HG03103 (cell line): Measurements from ENCODE around the gene TMEM183A.

ENCODE experiments used
- ATAC-seq: cut with Tn5 transposase; IDR thresholded peaks from one replicate; pipeline ENCODE4 v1.9.1; 2021; ENCODE audit warnings: low read depth; ENCODE audit not compliant: unreplicated experiment

TMEM183A gene

DNA sequence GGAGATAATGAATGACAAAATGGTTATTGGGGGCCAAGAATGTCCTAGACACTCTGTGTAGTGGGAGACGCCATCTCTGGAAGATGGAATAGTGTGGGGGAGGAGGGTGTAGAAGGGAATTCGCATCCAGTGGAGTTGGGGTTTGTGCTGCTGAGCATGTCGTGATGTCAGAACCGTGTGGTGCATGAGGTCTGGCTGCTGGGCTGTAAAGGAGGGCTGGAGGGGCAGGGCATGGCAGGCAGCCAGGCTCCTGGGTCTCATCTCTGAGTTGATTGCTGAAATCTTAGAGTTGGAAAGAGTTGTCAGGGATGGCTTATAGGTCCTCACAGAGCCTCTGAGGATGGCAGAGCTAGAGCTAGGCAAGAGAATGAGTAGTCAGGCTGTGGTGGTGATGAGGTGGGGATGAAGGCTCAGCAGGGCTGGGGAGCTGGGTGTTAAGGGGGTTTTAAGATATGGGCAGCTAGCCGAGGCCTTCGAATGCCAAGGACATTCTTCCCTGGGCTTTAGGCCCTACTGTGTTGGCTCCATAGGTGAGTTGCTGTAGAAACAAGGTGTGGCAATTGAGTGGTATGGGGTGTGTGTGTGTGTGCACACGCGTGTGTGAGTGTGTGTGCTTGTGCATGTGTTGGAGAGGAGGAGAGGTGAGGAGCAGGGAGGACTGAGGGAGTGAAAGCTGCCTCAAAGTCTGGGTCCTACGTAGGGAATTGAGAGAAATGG lies 21.1 kb downstream of the TMEM183A start:
- ATAC-seq = no peak

DNA sequence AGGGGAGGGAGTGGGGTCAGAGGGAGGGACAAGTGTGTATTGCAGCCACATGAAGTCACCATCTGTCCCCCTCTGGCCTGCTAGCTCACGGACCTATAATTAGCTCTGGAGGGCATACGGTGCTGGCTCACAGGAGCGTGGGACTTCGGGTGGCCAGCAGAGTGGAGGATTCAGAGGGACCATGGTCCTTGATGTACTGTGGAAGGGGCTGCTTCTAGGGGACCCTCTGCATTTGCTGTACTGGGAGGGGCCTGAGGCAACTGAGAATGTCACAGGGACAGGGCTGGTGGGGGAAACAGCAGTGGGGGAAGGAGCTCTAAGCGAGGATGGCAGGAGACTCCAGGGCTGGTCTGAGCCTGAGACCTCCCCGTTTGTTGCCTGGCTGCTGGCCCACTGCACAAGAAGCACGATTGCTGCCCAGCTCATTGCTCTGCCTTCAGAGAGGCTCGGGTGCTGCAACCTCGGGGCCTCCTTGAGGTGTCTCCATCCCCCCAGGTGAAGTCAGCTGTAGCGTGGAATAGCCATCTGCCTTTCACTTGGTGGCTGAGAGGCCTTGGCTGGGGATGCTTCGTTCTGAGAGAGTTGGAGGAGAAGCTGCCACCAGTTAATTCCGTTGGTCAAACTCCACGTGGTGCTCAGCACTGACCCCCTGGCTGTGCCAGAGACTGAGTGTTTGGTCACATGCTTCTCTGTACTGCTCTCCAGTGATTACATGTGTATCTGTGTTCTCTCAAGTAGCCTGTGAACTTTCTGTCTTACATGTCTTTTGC lies 21.8 kb downstream of the TMEM183A start:
- ATAC-seq = no peak

- no peak for ATAC-seq
Measured at GRCh38 chr1:203031467-203031866, 24.3 kb downstream of the TMEM183A start.

DNA sequence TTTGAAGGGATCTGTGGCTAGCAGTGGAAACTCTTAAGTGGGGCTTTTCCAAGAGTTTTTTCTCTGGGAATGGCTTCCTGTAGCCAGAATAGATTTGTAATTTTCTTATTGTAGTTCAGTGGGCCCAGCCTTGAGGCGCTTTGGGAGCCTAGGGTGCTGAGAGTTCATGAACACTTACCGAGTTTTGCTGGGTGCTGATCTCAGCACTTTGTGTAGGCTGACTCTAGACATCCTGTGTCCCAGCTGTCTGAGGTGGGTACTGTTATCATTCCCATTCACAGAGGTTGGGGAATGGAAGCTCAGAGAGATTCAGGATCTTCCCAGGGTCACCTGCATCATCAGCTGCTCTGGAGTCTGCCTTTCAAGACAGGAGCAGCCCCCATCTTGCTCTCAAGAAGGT lies 26.1 kb downstream of the TMEM183A start:
- no peak for ATAC-seq

- no peak for ATAC-seq
Measured at GRCh38 chr1:203033917-203034316, 26.7 kb downstream of the TMEM183A start.

- ATAC-seq = no peak
Measured at GRCh38 chr1:203034422-203035110, 27.4 kb downstream of the TMEM183A start.

DNA sequence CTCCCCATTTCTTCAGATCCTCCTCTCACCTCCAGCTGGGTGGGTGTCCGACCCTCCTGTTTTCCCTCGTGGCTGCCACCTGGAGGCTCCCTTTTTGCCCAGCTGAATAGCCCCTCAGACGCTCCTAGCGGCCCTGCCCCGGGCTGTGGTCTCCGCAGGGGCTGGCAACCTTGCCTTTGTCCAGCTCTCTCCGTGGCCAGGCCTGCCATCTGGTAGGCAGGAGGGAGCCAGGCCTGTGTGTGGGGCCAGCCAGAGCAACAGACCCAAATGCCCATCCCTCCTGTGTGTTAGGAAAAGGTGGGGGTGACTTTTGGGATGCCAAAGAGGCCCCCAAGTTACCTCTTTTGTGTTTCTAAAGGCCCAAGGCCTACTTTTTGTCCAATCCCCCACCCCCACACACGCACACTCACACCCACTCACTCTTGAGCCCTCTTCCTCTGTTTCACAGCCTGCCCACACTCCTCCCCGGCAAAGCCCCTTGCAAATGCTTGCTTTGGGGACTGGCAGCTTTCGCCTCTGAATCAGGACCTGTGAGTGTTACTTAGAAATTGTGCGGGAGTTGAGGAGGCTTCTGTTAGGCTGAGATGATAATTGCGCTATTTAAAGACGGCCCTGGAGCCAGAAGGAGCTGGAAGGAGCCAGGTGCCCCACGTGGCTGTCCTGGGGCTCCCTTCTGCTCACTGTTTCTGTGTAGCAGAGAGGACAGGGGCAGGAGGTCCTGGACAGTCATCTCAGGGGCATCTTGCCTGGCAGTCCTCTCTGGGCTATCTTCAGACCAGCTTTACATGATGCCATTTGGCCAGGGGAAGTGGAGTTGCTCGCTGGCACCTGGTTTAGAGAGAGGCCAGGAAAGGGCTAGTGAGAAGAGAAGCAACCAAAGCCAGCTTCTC lies 28.2 kb downstream of the TMEM183A start:
- ATAC-seq = no peak

GRCh38 chr1:203036135-203036534 lies 29.0 kb downstream of the TMEM183A start:
- ATAC-seq = no peak

- no peak for ATAC-seq
Measured at GRCh38 chr1:203036537-203036936, 29.4 kb downstream of the TMEM183A start.

GRCh38 chr1:203037509-203038190 lies 30.5 kb downstream of the TMEM183A start:
- no peak for ATAC-seq

GRCh38 chr1:203038217-203038741 lies 31.1 kb downstream of the TMEM183A start:
- ATAC-seq = no peak

- ATAC-seq = peak; percentile 58
Measured at GRCh38 chr1:203038891-203039608, 31.9 kb downstream of the TMEM183A start.

GRCh38 chr1:203039609-203040512 lies 32.7 kb downstream of the TMEM183A start:
- ATAC-seq = peak; percentile 28

GRCh38 chr1:203040513-203041275 lies 33.5 kb downstream of the TMEM183A start:
- ATAC-seq = no peak

DNA sequence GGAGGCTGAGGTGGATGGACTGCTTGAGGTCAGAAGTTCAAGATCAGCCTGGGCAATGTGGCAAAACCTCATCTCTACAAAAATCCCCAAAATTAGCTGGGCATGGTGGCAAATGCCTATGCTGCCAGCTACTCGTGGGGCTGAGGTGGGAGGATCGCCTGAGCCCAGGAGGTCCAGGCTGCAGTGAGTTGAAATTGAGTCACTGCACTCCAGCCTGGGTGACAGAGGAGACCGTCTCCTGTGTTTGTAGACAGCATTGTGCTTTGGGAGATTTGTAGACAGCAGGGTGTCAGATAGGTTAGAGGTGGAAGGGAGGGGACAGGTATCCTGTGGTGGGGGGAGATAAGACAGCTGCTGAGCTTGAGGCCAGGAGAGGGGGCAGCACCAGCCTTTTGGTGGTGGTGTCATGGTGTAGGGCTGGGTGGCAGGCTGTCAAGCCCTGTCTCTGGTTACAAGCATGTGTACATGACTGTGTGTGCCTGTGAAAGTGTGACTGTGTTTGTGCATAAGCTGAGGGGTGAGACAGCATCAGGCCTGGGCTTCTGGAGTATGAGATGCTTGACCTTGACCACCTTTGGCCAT lies 34.3 kb downstream of the TMEM183A start:
- no peak for ATAC-seq

DNA sequence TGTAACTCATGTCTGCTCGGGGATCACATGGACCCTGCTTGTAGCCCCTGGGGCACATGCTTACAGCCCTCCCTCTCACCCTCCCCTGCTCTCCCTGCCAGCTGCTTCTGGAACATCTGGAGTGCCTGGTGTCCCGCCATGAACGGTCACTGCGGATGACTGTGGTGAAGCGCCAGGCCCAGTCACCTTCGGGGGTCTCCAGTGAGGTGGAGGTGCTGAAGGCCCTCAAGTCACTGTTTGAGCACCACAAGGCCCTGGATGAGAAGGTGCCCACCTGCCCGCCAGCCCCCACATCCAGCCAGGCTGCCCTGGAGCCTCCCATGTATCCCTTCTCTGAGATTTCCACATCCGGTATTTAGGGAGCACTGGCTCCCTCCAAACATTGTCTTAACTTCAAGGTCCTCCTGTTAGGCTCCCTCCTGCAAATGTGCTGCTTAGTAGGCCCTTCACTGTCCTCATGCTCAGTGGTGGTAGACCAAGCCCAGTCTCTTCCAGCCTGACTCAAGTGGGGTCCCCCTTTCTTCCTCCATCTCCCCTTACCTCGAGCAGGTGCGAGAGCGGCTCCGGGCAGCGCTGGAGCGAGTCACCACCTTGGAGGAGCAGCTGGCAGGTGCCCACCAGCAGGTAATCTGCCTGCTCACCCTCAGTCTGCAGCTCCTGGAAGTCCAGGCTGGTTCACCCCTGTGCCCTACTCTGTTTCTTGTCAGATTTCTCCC lies 36.8 kb downstream of the TMEM183A start:
- ATAC-seq = no peak
